Measurements from ENCODE around the gene PRKAR1B.
"Not testable (repeated sequence)": the region's sequence is repeated elsewhere in the genome, so short reads cannot be mapped to it uniquely, and the experiment has no call there.

Gene PRKAR1B

GRCh38 chr7:556837-557557 lies 170.1 kb downstream of the PRKAR1B start:
- DNase-seq (ENCODE audit: low read depth): no peak

DNA sequence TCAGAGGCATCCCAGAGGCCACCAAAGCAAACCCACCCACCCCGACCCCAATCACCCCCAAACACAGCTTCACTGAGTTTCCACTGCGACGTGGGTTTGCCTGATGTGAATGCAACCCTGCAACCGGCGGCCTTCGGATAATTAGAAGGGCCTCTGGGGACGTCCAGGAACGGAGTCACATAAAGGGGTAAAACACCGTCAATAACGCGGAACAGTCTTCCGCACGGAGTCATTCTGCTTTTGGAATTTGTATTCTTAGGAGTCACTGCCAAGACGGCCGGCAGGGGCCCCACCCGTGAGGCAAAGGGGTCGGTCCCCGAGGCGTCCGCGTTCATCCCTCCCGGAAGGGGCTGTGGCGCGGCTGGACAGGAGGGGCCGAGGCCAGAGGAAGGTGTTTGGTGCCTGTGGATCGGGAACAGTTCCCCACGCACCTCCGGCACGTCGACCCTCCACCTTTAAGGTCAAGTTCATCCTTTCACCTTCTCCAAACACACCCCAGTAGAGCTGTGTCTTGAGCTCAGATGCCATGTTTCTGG lies 170.7 kb downstream of the PRKAR1B start:
- no peak for DNase-seq (ENCODE audit: low read depth)

DNA sequence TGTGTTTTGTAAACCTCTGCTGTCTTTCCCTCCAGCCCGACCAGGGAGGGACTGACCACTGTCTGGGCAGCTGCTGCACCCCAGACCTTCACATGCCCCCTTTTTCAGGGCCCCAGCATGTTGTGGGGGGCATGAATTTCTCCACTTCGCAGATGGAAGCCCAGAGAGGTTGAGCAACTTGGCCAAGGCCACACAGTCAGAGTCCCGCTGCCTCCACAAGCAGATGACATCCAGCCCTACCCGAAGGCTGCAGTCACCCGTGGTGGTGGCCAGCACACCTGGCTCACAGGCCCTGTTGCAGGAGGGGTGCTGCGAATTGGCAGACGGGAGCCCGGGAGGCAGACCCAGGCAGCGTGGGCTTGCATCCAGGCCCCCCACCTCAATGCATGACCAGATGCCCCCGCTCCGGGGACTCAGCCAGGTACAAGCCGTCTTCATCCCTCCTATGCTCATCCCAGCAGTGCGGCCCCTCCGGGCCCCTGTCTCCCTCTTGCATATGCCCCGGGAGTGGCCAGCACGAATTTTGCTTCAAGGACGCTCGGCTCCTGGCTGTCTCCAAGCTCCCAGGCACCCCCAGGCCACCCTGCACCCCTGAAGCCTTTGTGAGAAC lies 171.4 kb downstream of the PRKAR1B start:
- DNase-seq (ENCODE audit: low read depth): no peak

DNA sequence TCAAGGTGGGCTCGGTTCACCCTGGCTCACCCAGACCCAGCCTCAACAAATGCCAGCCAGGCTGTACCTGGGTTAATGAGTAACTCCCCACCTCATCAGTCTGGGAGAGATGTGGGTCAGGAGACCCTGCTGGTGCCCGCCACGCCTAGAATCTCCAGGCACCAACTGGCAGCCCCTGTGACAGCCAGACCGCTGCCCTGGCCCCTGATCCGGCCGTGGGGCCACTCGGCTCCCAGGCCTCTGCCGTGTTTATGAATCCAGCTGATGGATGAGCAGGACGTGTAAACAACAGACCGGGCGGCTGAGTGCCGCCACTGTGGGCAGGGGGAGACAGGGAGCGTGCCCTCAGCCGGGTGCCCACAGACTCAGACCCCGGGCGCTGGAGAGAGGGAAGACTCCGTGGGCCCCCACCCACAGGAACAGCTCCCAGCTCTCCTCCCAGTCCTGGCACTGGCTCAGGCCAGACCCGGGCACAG lies 173.4 kb downstream of the PRKAR1B start:
- DNase-seq (ENCODE audit: low read depth): no peak

GRCh38 chr7:552868-553635 lies 174.0 kb downstream of the PRKAR1B start:
- no peak for DNase-seq (ENCODE audit: low read depth)

- DNase-seq (ENCODE audit: low read depth): not testable (repeated sequence)
Measured at GRCh38 chr7:552151-552867, 174.8 kb downstream of the PRKAR1B start.

GRCh38 chr7:551615-551970 lies 175.5 kb downstream of the PRKAR1B start:
- not testable (repeated sequence) for DNase-seq (ENCODE audit: low read depth)

GRCh38 chr7:550881-551614 lies 176.0 kb downstream of the PRKAR1B start:
- DNase-seq (ENCODE audit: low read depth): no peak

DNA sequence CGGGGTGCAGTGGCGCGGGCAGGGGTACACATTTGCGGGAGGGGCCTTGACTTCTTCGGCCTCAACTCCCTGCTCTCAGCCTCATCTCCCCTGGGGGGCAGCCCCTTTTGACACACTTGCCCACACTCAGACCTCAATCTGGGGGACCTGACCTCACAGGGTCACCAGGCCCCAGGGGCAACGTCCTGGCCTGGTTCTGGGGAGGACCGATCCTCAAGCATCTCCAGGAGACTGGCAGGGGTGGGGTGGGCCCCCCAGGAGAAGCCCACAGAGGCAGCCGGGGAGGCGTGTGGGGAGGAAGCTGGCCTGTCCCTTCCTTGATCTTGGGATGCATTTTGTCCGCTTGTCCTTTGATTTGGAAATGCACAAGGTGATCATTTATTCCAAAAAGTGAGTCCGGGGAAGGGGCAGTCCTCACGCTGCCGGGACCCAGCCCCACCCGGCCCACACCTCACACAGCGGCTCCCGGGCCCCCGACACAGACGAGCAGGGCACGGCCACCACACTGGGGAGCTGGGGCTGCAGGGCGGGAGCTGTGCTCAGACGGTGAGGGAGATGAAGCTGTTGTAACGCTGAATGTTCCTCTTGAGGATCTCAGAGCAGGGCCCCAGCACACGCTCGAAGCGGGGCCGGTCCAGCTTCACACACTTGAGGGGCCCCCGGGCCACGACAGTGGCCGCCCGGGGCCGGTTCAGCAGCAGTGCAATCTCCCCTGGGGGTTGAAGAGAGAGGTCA lies 177.0 kb downstream of the PRKAR1B start:
- DNase-seq (ENCODE audit: low read depth): no peak

GRCh38 chr7:549066-549890 lies 177.8 kb downstream of the PRKAR1B start:
- no peak for DNase-seq (ENCODE audit: low read depth)

- DNase-seq (ENCODE audit: low read depth): no peak
Measured at GRCh38 chr7:548401-548800, 178.7 kb downstream of the PRKAR1B start.

DNA sequence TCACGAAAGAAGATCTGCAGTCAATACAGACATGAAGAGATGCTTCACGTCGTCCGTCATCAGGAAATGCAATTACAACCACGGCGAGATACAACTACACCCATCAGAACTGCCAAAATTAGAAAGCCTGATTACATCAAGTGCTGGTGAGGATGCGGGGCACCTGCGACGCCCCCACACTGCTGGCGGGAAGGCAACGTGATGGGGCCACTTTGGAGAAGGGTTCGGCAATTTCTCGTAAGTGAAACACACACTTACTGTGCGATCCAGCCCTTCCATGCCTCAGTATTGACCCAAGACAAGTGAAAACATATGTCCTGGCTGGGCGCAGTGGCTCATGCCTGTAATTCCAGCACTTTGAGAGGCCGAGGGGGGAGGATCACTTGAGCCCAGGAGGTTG lies 181.6 kb downstream of the PRKAR1B start:
- DNase-seq (ENCODE audit: low read depth): no peak

- no peak for DNase-seq (ENCODE audit: low read depth)
Measured at GRCh38 chr7:544338-545221, 182.5 kb downstream of the PRKAR1B start.

DNA sequence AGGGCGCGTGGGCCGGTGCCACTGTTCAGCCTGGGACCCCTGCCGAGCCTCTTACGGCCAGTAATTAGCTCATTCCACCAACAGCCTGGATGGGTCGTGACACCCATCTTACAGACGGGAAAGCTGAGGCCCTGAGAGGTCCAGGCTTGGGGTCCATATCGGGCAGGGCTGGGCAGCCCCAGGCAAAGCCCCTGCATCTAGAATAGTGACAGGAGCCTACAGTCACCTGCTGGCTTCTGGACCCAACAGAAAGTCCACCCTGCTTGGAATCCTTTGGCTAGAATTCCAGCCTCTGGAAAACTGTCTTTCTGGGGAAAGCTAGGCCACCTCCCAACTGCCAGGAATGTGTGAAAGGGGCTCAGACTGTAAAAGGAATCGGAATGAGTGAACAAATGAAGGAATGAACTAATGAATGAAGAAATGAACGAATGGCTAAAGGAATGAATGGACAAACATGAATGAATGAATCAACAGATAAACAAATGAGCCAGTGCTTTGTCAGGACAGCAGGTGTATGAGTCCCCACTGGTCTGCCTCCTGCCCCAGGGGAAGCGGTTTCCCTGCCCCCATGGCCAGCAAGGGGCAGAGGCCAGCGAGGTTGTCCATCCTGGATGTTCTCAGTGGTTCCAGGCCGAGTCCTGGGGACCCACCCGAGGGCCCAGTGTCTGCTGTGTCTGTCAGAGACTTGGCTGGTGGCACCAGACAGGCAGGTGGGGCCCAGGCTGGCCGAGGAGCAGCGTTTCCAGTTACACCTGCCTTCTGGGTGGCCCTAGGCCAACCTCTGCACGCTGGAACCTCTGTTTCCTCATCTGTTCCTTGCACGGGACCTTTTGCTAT lies 183.4 kb downstream of the PRKAR1B start:
- no peak for DNase-seq (ENCODE audit: low read depth)

DNA sequence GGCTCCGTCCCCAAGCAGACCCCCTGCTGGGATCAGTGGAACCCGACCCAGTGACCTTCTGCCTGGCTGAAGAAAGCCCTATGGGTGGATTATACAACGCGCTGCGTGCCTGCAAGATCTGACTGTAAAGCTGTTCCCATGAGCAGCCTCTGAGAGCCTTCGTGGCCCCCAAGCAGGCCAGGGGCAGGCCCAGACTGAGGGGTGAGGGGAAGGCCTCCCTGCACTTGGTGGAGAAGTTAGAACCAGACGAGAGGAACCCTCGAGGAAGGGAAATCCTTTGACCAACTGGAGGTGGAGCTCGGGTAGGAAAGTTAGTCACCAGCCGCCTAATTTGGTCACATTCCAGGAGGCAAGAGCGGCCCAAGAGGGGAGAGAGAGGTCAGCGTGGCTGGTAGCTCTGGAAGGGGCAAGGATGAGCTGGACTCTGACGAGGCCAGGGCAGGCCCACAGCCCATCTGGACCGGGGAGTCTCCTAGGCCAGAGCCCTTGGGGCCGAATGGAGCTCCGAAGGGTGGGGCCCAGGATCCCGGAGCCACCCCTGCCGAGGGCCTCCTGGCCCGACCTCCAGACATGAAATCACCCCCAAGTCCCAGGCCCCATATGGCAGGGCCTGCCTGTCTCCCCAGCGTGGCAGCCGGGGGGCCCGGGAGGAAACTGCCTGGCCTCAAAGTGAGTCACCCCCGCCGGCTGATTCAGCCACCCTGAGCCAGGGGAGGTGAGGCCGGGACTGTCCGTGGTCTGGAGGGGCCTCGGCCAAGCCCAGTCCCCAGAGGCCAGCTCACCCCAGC lies 184.2 kb downstream of the PRKAR1B start:
- no peak for DNase-seq (ENCODE audit: low read depth)

- no peak for DNase-seq (ENCODE audit: low read depth)
Measured at GRCh38 chr7:542131-542712, 184.9 kb downstream of the PRKAR1B start.

DNA sequence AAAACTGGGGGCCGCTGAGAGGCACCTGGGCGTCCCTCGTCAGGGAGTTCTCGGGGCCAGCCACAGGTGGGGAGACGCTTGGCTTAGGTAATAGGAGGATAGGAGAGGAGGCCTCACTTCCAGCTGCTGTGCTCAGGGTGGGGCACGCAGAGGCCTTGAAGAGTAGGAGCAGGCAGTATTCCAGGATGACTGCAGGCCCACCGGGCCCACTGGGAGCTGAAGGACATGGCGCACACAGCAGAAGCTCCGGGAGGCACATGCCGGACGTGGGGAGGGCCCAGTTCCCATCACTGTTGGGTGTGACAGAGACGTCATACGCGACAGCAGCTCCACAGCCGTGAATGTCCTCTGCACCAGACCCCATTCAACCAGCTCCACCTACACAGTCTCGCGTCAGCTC lies 185.4 kb downstream of the PRKAR1B start:
- no peak for DNase-seq (ENCODE audit: low read depth)

All from stimulated activated CD8-positive, alpha-beta memory T cell treated with anti-CD3 and anti-CD28 coated beads, Interleukin-7, amount 100 ng/mL, for 24 hours (primary cell).